GM18520 (cell line): Measurements from ENCODE around the gene ESYT2.

ENCODE experiments used
- ATAC-seq: cut with Tn5 transposase; IDR thresholded peaks from one replicate; pipeline ENCODE4 v1.9.1; 2021; ENCODE audit not compliant: unreplicated experiment

ESYT2 gene

GRCh38 chr7:158747408-158747807 is 81.9 kb downstream of the ESYT2 start:
- no peak for ATAC-seq

GRCh38 chr7:158746957-158747356 is 82.4 kb downstream of the ESYT2 start:
- no peak for ATAC-seq

- no peak for ATAC-seq
These were observed 84.1 kb downstream of the ESYT2 start for GRCh38 chr7:158745057-158745715.

GRCh38 chr7:158744070-158744469 is 85.2 kb downstream of the ESYT2 start:
- ATAC-seq: no peak

GRCh38 chr7:158743219-158743618 is 86.1 kb downstream of the ESYT2 start:
- ATAC-seq: no peak

GRCh38 chr7:158742065-158742821 is 87.1 kb downstream of the ESYT2 start:
- no peak for ATAC-seq

GRCh38 chr7:158741294-158741666 is 88.0 kb downstream of the ESYT2 start:
- ATAC-seq: no peak

- no peak for ATAC-seq
These were observed 88.5 kb downstream of the ESYT2 start for GRCh38 chr7:158740657-158741293.

GRCh38 chr7:158740013-158740656 is 89.2 kb downstream of the ESYT2 start:
- ATAC-seq: no peak

- ATAC-seq: no peak
These were observed 90.5 kb downstream of the ESYT2 start for GRCh38 chr7:158738841-158739240.

GRCh38 chr7:158737064-158737695 is 92.1 kb downstream of the ESYT2 start:
- no peak for ATAC-seq

- ATAC-seq: no peak
These were observed 93.4 kb downstream of the ESYT2 start for GRCh38 chr7:158735935-158736334.

GRCh38 chr7:158734861-158735260 is 94.4 kb downstream of the ESYT2 start:
- ATAC-seq: no peak

- no peak for ATAC-seq
These were observed 95.4 kb downstream of the ESYT2 start for GRCh38 chr7:158733775-158734494.

GRCh38 chr7:158733220-158733519 is 96.1 kb downstream of the ESYT2 start:
- no peak for ATAC-seq

GRCh38 chr7:158732494-158733219 is 96.7 kb downstream of the ESYT2 start:
- ATAC-seq: no peak

GRCh38 chr7:158731761-158732160 is 97.5 kb downstream of the ESYT2 start:
- ATAC-seq: no peak

- ATAC-seq: no peak
These were observed 98.6 kb downstream of the ESYT2 start for GRCh38 chr7:158730383-158731346.
